ENCODE data around the gene TXK.

TXK gene

DNA sequence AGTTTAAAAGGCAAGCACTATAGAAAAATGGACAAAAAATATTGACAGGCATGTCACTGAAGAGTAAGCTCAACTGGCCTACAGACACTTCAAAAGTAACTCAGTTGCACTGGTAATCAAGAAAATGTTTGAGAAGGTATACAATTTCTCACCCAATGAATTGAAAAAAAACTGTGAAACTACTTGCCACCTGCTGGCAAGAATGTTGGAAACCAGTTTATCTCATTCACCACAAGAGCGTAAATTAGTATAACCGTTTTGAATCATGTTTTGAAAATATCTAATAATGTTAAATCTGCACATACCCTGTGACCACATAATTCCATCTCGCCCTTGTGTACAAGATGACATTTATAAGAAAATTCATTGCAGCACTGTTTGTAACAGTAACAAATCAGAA, 31.7 kb downstream of the TXK start:
- ATAC-seq = peak; percentile 6 to 27

- no peak for ATAC-seq
Measured at GRCh38 chr4:48100256-48100655, 33.8 kb downstream of the TXK start.

DNA sequence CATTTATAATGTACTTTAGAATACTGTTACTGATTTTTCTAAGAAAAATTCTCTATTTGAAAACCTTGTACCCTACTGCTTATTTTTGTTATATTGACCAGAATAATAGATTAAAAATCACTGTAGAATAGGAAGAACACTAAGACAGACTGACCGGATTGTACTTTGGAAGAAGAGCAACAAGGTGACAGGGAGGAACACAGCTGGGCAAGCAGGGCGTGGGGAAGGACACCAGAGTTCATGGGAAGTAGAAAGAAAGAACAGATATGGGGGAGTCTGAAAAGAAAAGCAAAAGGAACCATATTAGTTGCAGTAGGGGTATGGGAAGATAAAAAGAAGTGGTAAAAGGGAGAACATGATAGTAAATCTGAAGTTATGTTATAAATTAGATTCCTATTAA, 38.6 kb downstream of the TXK start:
- no peak for ATAC-seq

GRCh38 chr4:48093991-48094416, 40.0 kb downstream of the TXK start:
- ATAC-seq = peak; percentile 99

DNA sequence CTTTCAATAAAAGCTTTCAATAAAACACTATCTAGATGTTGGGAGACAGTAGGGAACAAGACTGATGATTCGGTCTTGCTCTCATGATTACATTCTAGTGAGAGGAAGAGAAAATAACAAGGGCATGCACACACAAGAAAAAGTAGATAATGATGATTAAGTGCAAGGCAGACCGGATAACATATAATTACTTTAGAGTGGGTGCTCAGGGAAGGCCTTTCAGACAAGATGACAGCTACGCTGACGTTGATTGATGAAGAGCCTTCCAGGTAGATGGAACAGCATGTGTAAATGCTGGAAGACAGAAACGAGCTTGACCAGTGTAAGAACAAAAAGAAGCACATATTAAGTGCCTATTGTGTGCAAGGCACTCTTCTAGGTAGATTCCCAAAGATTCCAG, 43.4 kb downstream of the TXK start:
- no peak for ATAC-seq

DNA sequence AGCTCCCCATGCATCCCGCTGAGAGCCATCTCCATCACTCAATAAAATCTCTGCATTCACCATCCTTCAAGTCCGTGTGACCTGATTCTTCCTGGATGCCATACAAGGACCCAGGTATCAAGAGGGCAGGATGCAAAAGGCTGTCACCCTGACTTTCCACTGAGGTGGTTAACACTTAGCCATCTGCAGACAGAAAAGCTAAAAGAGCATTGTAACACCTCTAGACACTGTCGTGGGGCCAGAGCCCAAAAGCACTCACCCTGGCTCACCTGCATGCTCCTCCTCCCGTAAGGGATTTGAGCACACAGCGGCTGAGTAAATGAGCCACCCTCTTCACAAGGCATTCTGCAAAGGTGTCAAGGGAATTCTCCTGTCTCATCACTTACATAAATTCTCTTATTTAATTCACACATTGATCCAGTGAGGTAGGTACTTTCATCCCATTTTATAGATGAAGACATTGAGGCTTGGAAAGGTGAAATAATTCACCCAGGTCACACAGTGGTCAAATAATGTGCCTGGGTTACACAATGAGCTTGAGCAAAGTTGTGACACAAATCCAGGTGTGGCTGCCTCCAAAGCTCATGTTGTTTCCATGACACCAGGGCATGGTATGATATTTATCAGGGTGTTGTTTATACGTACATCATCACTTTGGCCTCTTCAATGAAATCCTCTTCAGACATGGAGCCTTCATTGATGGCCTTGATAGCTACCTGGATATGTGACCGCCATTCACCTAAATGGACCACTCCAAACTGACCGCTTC, 48.0 kb downstream of the TXK start:
- ATAC-seq = no peak

GRCh38 chr4:48082956-48083355, 51.1 kb downstream of the TXK start:
- no peak for ATAC-seq

DNA sequence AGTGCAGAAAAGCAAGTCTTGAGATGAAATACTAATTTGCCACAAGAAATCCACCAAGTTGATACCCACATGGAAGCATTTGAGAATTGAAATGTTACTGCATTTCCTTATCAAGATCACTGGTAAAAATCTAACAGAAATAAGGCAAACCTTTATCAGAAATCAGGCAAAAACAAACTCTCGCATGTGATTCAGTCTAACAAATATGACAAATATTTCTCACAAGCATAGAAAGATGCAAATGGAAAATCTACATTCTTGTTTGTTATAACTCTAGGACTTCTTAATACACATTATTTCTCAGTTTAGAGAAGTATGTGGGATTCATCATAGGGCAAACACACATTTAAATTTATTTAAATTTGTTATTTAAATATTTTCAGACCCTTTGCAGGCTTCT, 52.9 kb downstream of the TXK start:
- ATAC-seq = no peak

GRCh38 chr4:48079972-48080391, 54.1 kb downstream of the TXK start:
- ATAC-seq = no peak

GRCh38 chr4:48078862-48079655, 55.0 kb downstream of the TXK start:
- no peak for ATAC-seq

DNA sequence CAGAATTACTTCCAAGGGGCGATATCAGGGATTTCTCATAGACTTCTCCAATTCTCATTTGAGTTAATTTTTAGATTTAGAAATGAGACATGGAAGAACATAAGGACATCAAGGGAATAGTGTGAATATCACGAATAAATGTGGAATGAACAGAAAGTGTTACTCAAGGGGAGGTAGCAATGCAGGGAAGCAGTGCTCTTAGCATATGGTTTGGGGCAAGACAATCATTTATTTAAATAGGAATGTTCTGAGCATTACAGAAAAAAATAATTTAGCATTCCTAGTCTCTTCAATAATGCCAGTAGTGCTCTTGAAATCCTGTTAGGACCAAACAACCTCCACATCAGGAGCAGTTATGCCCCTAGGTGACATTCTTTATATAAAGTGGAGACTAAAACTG, 55.6 kb downstream of the TXK start:
- ATAC-seq = no peak

- no peak for ATAC-seq
Measured at GRCh38 chr4:48074657-48075056, 59.4 kb downstream of the TXK start.

DNA sequence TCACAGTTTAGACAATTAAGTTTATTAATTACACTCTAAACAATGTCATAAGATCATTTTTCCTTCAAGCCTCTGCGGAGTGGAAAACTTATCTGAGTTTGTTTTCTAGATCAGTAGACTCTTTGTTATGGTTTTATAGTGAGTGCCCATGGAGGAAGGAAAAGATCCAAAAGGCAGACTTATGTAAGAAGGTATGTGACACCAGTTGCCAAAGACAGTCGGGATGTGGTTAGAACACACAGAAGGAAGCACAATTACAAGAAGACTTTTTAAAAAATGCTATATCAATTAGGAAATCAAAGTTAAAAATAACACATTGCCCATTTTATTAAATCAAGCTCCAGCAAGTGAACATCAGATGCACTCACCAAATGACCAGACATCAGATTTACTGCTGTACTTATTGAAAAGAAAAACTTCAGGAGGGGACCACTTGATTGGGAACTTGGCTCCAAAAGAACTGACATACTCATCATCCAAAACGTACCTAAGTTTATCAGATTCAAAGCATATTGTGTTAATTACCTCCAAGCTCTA, 60.4 kb downstream of the TXK start:
- no peak for ATAC-seq

GRCh38 chr4:48071191-48071590, 62.9 kb downstream of the TXK start:
- no peak for ATAC-seq

- no peak for ATAC-seq
Measured at GRCh38 chr4:48069026-48069425, 65.0 kb downstream of the TXK start.

DNA sequence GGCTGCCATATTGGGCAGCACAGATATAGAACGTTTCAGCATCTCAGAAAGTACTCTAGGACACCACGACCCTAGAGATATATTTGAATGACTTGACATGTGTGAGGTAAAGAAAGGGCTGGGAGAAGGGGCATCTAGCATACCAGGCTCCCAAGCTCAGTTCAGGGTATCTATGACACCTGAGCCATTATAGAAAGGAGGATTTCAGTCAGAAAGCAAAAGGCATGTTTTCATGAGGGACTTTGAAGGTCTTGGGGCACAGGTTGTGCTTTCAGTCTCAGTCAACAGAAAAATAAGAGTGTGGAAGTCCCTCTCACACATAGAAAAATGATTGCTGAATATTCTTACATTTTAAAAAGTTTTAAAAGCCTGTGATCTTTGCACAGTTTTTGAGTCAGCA, 65.9 kb downstream of the TXK start:
- no peak for ATAC-seq

DNA sequence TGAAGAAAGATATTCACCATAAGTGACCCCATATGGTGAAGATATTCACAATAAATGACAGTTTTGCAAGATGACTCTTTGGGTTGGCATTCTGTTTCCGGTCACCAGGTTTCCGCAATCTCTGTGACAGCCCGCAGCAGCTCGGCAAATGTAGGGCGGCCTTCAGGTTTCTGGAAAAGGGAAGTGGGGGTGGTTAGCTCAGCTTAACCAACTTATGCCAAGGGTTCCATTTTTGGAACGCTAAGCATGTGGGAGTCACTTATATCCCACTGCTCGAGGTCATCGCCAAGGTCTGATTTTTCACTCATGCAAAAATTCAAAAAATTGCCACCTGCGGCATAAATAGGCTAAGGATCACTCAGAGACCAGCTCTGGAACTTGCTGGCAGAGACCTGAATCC, 66.5 kb downstream of the TXK start:
- ATAC-seq = no peak

GRCh38 chr4:48065587-48066052, 68.4 kb downstream of the TXK start:
- peak; percentile 83 to 89 for ATAC-seq

DNA sequence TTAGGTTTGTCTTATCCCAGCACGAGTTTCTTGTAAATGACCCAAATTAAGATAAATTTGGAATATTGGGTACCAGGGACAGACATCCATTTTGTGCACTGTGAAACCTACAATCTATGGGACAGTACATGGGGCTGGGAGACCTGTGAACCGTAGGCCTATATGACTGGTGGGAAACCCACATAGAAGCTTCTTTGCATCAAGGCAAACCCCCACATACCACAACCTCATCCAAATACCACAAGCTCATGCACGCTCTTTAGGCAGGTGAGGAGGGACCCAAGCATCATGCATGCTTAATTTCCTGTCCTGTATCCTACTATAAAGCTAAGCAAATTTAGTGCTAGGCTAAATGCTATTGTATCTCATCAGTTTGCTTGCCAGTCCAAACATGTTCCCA, 69.7 kb downstream of the TXK start:
- no peak for ATAC-seq

GRCh38 chr4:48058617-48059530, 75.2 kb downstream of the TXK start:
- ATAC-seq = no peak

GRCh38 chr4:48051078-48051477, 83.0 kb downstream of the TXK start:
- ATAC-seq = no peak

GRCh38 chr4:48049483-48049882, 84.6 kb downstream of the TXK start:
- no peak for ATAC-seq

- ATAC-seq = no peak
Measured at GRCh38 chr4:48047896-48048295, 86.2 kb downstream of the TXK start.
